Measurements from ENCODE around the gene RUNX2. TPM values are rescaled to one million over a fixed set of nuclear protein-coding genes. Genes with fewer than 3 reads are reported as not detected.

Gene RUNX2
- total and polyA plus RNA-seq, 9 of the 15 experiments (the other 6 are each of a cell fraction or from before 2014, with no cell fraction given) = 0.29 to 1.00 (median 0.43) TPM

DNA sequence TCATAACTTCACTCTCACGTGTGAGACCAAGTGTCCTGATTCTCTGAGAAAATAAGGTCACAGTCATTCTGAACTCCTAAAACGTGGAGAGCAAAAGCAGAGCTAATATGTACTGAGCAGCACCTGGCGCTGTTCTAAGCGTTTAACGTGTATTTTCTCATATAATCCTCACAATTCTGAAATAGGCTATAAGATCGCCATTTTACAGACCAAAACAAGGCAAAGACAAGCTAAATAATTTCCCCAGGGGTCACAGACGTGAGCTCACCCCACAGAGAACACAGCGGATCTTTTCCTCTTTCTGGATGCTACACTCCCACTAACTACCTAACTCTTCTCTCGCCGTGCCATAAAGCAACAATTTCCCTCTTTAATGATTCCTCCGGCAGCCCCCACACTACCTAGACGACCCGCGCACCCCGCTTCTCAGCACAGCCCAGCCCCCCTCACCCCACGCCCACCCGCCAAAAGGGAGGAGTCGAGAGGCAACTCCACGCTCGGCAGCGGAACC, 49.0 kb downstream of the RUNX2 start (continued):
- TF ChIP-seq, protein P1, sequence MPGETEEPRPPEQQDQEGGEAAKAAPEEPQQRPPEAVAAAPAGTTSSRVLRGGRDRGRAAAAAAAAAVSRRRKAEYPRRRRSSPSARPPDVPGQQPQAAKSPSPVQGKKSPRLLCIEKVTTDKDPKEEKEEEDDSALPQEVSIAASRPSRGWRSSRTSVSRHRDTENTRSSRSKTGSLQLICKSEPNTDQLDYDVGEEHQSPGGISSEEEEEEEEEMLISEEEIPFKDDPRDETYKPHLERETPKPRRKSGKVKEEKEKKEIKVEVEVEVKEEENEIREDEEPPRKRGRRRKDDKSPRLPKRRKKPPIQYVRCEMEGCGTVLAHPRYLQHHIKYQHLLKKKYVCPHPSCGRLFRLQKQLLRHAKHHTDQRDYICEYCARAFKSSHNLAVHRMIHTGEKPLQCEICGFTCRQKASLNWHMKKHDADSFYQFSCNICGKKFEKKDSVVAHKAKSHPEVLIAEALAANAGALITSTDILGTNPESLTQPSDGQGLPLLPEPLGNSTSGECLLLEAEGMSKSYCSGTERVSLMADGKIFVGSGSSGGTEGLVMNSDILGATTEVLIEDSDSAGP (CRISPR knock-in tag; IDR thresholded peaks at IDR 0.05) = no peak
- no peak for TF ChIP-seq THRAP3 (IDR thresholded peaks at IDR 0.05; ENCODE audit: borderline replicate concordance)
- no peak for TF ChIP-seq RBM15 (IDR thresholded peaks at IDR 0.05; ENCODE audit: insufficient read depth, low read length)
- TF ChIP-seq, protein P2, sequence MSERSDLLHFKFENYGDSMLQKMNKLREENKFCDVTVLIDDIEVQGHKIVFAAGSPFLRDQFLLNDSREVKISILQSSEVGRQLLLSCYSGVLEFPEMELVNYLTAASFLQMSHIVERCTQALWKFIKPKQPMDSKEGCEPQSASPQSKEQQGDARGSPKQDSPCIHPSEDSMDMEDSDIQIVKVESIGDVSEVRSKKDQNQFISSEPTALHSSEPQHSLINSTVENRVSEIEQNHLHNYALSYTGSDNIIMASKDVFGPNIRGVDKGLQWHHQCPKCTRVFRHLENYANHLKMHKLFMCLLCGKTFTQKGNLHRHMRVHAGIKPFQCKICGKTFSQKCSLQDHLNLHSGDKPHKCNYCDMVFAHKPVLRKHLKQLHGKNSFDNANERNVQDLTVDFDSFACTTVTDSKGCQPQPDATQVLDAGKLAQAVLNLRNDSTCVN (CRISPR knock-in tag; IDR thresholded peaks at IDR 0.05) = 0 out of 2 replicates have a peak, but pooled peaks have one; percentile 45
- no peak for TF ChIP-seq MECOM (CRISPR knock-in tag; IDR thresholded peaks at IDR 0.05)
- no peak for TF ChIP-seq NR2C2 (CRISPR knock-in tag; IDR thresholded peaks at IDR 0.05)
- no peak for TF ChIP-seq NR2C2 (tag; IDR thresholded peaks at IDR 0.05)
- TF ChIP-seq SRSF9 (IDR thresholded peaks at IDR 0.05; ENCODE audit: borderline replicate concordance, low read depth, low read length) = no peak
- no peak for TF ChIP-seq TARDBP (IDR thresholded peaks at IDR 0.05)
- TF ChIP-seq GABPA (tag; conservative IDR thresholded peaks at IDR 0.05; ENCODE audit: low read depth) = no peak
- no peak for TF ChIP-seq ZNF785 (CRISPR knock-in tag; IDR thresholded peaks at IDR 0.05)
- peak; percentile 27 for TF ChIP-seq SMARCA4 (IDR thresholded peaks at IDR 0.05)
- no peak for TF ChIP-seq PRMT5 (CRISPR knock-in tag; IDR thresholded peaks at IDR 0.05)
- no peak; the same call in 1 of the 2 replicates for TF ChIP-seq GABPB1 (CRISPR knock-in tag; IDR thresholded peaks at IDR 0.05)

All from K562 (cell line).